K562 (cell line): ENCODE results near the gene ARHGEF4. TPM values are rescaled to one million over a fixed set of nuclear protein-coding genes. Genes with fewer than 3 reads are reported as not detected.

Experiments
- ATAC-seq: fragments of 200-7000 bp; cut with Tn5 transposase; 3 replicates; pipeline ENCODE4 v1.9.1; 2020; ENCODE audit warnings: moderate library complexity
- BruUV-seq: library from RNA; stranded (reverse); fragments of 400-500 nt; replicated peaks from 2 replicates; lab custom pipeline; 2021; lab: Mats Ljungman, UMichigan
- CTCF ChIA-PET: fragments of 300-600 bp; formaldehyde crosslinking; extraction: SDS; loops from one replicate; lab custom pipeline; 2021; ENCODE audit warnings: low intra/inter-chr PET ratio; lab: Yijun Ruan, JAX
- POLR2A ChIA-PET: fragments of 300-600, 350-650 bp; sonication (Branson Sonifier 250); formaldehyde crosslinking; extraction: SDS; loops from one replicate; lab custom pipeline; 2021; ENCODE audit warnings: antibody characterized with exemption, inconsistent platforms; lab: Yijun Ruan, JAX
- DNase-seq, 4 experiments: peaks; one replicate each; pipeline versions ENCODE4 v3.0.0 to v3.0.0-alpha.2; 2011 to 2018; ENCODE audit warnings: low spot score in 3 of 4, mixed read lengths in 3 of 4; ENCODE audit errors: extremely low read depth in 1 of 4
- FAIRE-seq: peaks from 2 replicates; lab custom pipeline; 2011; peaks lifted over from hg19 to GRCh38; lab: Jason Lieb, UNC
- H2AFZ ChIP-seq: 2 replicates; pipeline ENCODE4 v1.6.0; 2011; ENCODE audit warnings: low read depth, low read length, control low read depth, inconsistent platforms
- H3K27ac ChIP-seq: fragments of 200-600 bp; 3 replicates; pipeline ENCODE4 v1.8.0; 2011; ENCODE audit warnings: low read depth, mild to moderate bottlenecking, control low read depth, inconsistent platforms, low read length, moderate library complexity, mixed read lengths; ENCODE audit errors: extremely low read depth
- H3K27me3 ChIP-seq, 2 experiments: fragments of 300-600 bp in 1 of 2; 2 replicates in 1 of 2; 3 replicates in 1 of 2; pipeline versions ENCODE4 v1.6.0 to v1.8.0; 2011; ENCODE audit warnings: inconsistent platforms in 2 of 2, low read length in 2 of 2, mild to moderate bottlenecking in 1 of 2, mixed read lengths in 1 of 2, moderate library complexity in 1 of 2; ENCODE audit not compliant: control insufficient read depth in 2 of 2, insufficient read depth in 2 of 2
- H3K36me3 ChIP-seq: fragments of 300-600 bp; 3 replicates; pipeline ENCODE4 v1.8.0; 2011; ENCODE audit warnings: mild to moderate bottlenecking, low read length, inconsistent platforms; ENCODE audit not compliant: control insufficient read depth, insufficient read depth
- H3K4me1 ChIP-seq, 2 experiments: fragments of 200-600 bp in 1 of 2; replicated peaks in 1 of 2; 2 replicates in 1 of 2; 3 replicates in 1 of 2; pipeline versions ENCODE4 v1.5.1 to v1.8.0; 2011; ENCODE audit warnings: inconsistent platforms in 2 of 2, low read length in 2 of 2, mild to moderate bottlenecking in 1 of 2, mixed read lengths in 1 of 2, moderate library complexity in 1 of 2; ENCODE audit not compliant: control insufficient read depth in 2 of 2, insufficient read depth in 2 of 2
- H3K4me2 ChIP-seq: 2 replicates; pipeline ENCODE4 v1.6.1; 2011; ENCODE audit warnings: low read length, control low read depth, inconsistent platforms, mixed read lengths; ENCODE audit not compliant: insufficient read depth
- H3K4me3 ChIP-seq: fragments of 200-600 bp; sonication (generic), shearing (Covaris generic); 2 replicates; pipeline ENCODE4 v1.5.1; 2016; ENCODE audit warnings: control low read depth, inconsistent platforms
- H3K79me2 ChIP-seq: fragments of 200-600 bp; 3 replicates; pipeline ENCODE4 v1.8.0; 2011; ENCODE audit warnings: low read length, inconsistent platforms; ENCODE audit not compliant: control insufficient read depth, insufficient read depth
- H3K9ac ChIP-seq, 2 experiments: 2 replicates each; pipeline versions ENCODE4 v1.6.0 to v1.6.1; 2011; ENCODE audit warnings: low read depth in 2 of 2, low read length in 2 of 2, control low read depth in 1 of 2, inconsistent platforms in 1 of 2, mild to moderate bottlenecking in 1 of 2, mixed read lengths in 1 of 2; ENCODE audit not compliant: insufficient read depth in 1 of 2
- H3K9me1 ChIP-seq: one replicate; pipeline ENCODE4 v1.6.0; 2011; ENCODE audit warnings: inconsistent platforms, mild to moderate bottlenecking, low read length, moderate library complexity; ENCODE audit not compliant: control insufficient read depth, insufficient read depth
- H3K9me3 ChIP-seq: replicated peaks from 2 replicates; pipeline ENCODE4 v1.5.1; 2011; ENCODE audit warnings: low read depth, low read length, inconsistent platforms; ENCODE audit not compliant: control insufficient read depth, insufficient read depth
- H4K20me1 ChIP-seq: replicated peaks from 2 replicates; pipeline ENCODE4 v1.6.1; 2011; ENCODE audit warnings: low read length, inconsistent platforms, mixed read lengths; ENCODE audit not compliant: control insufficient read depth, insufficient read depth
- ATF2 ChIP-seq: sonication (generic); formaldehyde crosslinking; IDR thresholded peaks from 2 replicates; pipeline ENCODE4 v1.8.1; 2022; ENCODE audit warnings: missing genetic modification reagents
- ATF7 ChIP-seq: fragments of 450-650 bp; IDR thresholded peaks from 2 replicates; pipeline ENCODE4 v1.7.1; 2014; ENCODE audit warnings: mild to moderate bottlenecking, moderate library complexity
- NELFE ChIP-seq: IDR thresholded peaks from 2 replicates; pipeline ENCODE4 v1.6.1; 2011; ENCODE audit warnings: mild to moderate bottlenecking; ENCODE audit not compliant: insufficient read depth, insufficient read length
- NFXL1 ChIP-seq: fragments of 450-650 bp; formaldehyde crosslinking; IDR thresholded peaks from 2 replicates; pipeline ENCODE4 v1.4.0; 2021; ENCODE audit warnings: mild to moderate bottlenecking
- POLR3G ChIP-seq: IDR thresholded peaks from 2 replicates; pipeline ENCODE4 v1.6.1; 2011; ENCODE audit not compliant: insufficient read length, insufficient replicate concordance; ENCODE audit errors: extremely low read depth
- SMAD2 ChIP-seq: fragments of 150-350 bp; IDR thresholded peaks from 2 replicates; pipeline ENCODE4 v1.6.1; 2014; ENCODE audit warnings: low read depth, mild to moderate bottlenecking, low read length
- SRF ChIP-seq, 2 experiments: fragments of 250-450, 450-650 bp in 1 of 2; sonication (Bioruptor Pico) in 1 of 2; sonication (generic) in 1 of 2; formaldehyde crosslinking; IDR thresholded peaks; 2 replicates each; pipeline versions ENCODE4 v1.5.0 to v1.5.1; 2020 to 2022; ENCODE audit warnings: mild to moderate bottlenecking in 1 of 2, missing genetic modification reagents in 1 of 2
- ZKSCAN3 ChIP-seq: fragments of 250-450 bp; sonication (Bioruptor Pico); IDR thresholded peaks from 2 replicates; pipeline ENCODE4 v1.4.0; 2020
- ZNF583 ChIP-seq: fragments of 250-450 bp; sonication (Bioruptor Pico); IDR thresholded peaks from 2 replicates; pipeline ENCODE4 v1.4.0; 2020
- WGBS: fragments of 100-300 bp; shearing (Covaris generic); methylation state at CpG from one replicate; pipeline ENCODE4 v1.1.6; 2016; ENCODE audit warnings: low coverage, mixed read lengths; ENCODE audit not compliant: insufficient coverage; ENCODE audit errors: missing lambda C conversion rate; 5-methylcytosine and 5-hydroxymethylcytosine counted together
- in situ Hi-C: fragments of 300-500 bp; cut with MboI; formaldehyde crosslinking; loops from 4 replicates; pipeline ENCODE4 v1.15.0; 2018; ENCODE audit warnings: inconsistent platforms, mixed read lengths
- intact Hi-C: fragments of 100-400 bp; cut with micrococcal nuclease; formaldehyde crosslinking; loops from 2 replicates; pipeline ENCODE4 v1.14.2; 2022
- polyA plus RNA-seq, 8 experiments: library from polyadenylated mRNA; depleted of rRNA in 4 of 8; stranded (reverse) in 5 of 8; unstranded in 3 of 8; fragments of >200 nt; fragmentation: Nextera tagmentation in 2 of 8; fragmentation: Illumina TruSeq in 1 of 8; extraction: Ambion mirVana in 2 of 8; extraction: Trizol in 1 of 8; gene quantifications; 2 replicates each; pipeline versions ENCODE4 v1.2.1 to v1.2.3, GENCODE V29; 2011 to 2014; ENCODE audit warnings: inconsistent platforms in 1 of 8, missing spikeins in 1 of 8
- total RNA-seq, 7 experiments: library from RNA; depleted of rRNA in 6 of 7; stranded (reverse); fragments of >200 nt in 6 of 7; fragmentation: Illumina TruSeq in 2 of 7; extraction: Trizol in 2 of 7; gene quantifications; 2 replicates each; pipeline versions ENCODE4 v1.2.1 to v1.2.3, GENCODE V29; 2011 to 2021; ENCODE audit warnings: low replicate concordance in 1 of 7
- TF ChIP-seq, protein P1 (sequence below): fragments of 450-650 bp; formaldehyde crosslinking; IDR thresholded peaks from 2 replicates; pipeline ENCODE4 v1.4.0; 2020; ENCODE audit warnings: mild to moderate bottlenecking, moderate library complexity
- TF ChIP-seq, protein P2 (sequence below): fragments of 450-650 bp; IDR thresholded peaks from 2 replicates; pipeline ENCODE4 v1.6.1; 2016; ENCODE audit warnings: missing biosample characterization, missing genetic modification characterization

ARHGEF4 gene
- total and polyA plus RNA-seq, 9 of the 15 experiments (the other 6 are each of a cell fraction or from before 2014, with no cell fraction given): not detected

- Histone ChIP-seq H3K9ac (no peak overlapping the region), H4K20me1 (peaks cover 3% of the 10 kb centered on the region; the same call in 1 of the 2 replicates), H3K27ac (no peak overlapping the region), H3K4me2 (no peak overlapping the region), H2AFZ (no peak overlapping the region), H3K9me3 (no peaks in the 10 kb centered on the region; the same call in 1 of the 2 replicates), H3K4me1 (no peaks in the 10 kb centered on the region), H3K36me3 (peaks cover 80% of the 10 kb centered on the region), H3K9me1 (no peaks in the 10 kb centered on the region), H3K4me3 (no peak overlapping the region), H3K79me2 (peaks cover 96% of the 10 kb centered on the region), H3K27me3 (no peaks in the 10 kb centered on the region)
- in situ Hi-C loops: no loop called here
- intact Hi-C loops: no loop called here
- ATAC-seq (peak; percentile 30), DNase-seq (no peak), FAIRE-seq (no peak)
- TF ChIP-seq SRF (CRISPR knock-in tag; IDR thresholded peaks at IDR 0.05) (no peak), NFXL1 (CRISPR knock-in tag) (no peak), ZNF583 (CRISPR knock-in tag) (no peak), NELFE (no peak), ZKSCAN3 (CRISPR knock-in tag) (no peak), ATF7 (no peak), ATF2 (CRISPR knock-in tag) (no peak), POLR3G (no peak), SMAD2 (no peak)
- TF ChIP-seq, protein P1, sequence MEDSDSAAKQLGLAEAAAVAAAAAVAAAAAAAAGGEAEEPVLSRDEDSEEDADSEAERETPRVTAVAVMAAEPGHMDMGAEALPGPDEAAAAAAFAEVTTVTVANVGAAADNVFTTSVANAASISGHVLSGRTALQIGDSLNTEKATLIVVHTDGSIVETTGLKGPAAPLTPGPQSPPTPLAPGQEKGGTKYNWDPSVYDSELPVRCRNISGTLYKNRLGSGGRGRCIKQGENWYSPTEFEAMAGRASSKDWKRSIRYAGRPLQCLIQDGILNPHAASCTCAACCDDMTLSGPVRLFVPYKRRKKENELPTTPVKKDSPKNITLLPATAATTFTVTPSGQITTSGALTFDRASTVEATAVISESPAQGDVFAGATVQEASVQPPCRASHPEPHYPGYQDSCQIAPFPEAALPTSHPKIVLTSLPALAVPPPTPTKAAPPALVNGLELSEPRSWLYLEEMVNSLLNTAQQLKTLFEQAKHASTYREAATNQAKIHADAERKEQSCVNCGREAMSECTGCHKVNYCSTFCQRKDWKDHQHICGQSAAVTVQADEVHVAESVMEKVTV (CRISPR knock-in tag): no peak
- TF ChIP-seq, protein P2, sequence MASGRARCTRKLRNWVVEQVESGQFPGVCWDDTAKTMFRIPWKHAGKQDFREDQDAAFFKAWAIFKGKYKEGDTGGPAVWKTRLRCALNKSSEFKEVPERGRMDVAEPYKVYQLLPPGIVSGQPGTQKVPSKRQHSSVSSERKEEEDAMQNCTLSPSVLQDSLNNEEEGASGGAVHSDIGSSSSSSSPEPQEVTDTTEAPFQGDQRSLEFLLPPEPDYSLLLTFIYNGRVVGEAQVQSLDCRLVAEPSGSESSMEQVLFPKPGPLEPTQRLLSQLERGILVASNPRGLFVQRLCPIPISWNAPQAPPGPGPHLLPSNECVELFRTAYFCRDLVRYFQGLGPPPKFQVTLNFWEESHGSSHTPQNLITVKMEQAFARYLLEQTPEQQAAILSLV: no peak
- BruUV-seq: TSS peak; percentile 5
- POLR2A ChIA-PET: interaction anchor here (1.2 to 3.6 kb wide), 2 partner anchors 7 to 14 kb away, joined by 3 to 23 read pairs; partner anchors contain the start of gene FAM168B
- CTCF ChIA-PET: no interaction called here
- WGBS: 100% methylated on average over 2 of the region's 2 CpGs
Measured at GRCh38 chr2:131085646-131086045, 248.9 kb downstream of the ARHGEF4 start.
